K562 (cell line): ENCODE results near the gene PNCK. TPM values are rescaled to one million over a fixed set of nuclear protein-coding genes. Genes with fewer than 3 reads are reported as not detected.
A peak's percentile ranks its signal among the peaks of the same experiment; 100 is the strongest.

Experiments used
- ATF3 ChIP-seq, 2 experiments: fragments of 450-650 bp in 1 of 2; sonication (generic) in 1 of 2; formaldehyde crosslinking in 1 of 2; IDR thresholded peaks in 1 of 2; conservative IDR thresholded peaks in 1 of 2; 2 replicates each; pipeline versions ENCODE4 v1.6.1 to v1.8.1; 2016 to 2023; ENCODE audit warnings: mild to moderate bottlenecking in 2 of 2, moderate library complexity in 2 of 2, inconsistent platforms in 1 of 2, missing genetic modification reagents in 1 of 2
- BRF2 ChIP-seq: IDR thresholded peaks from 3 replicates; pipeline ENCODE4 v1.6.1; 2011; ENCODE audit warnings: borderline replicate concordance, mild to moderate bottlenecking; ENCODE audit not compliant: insufficient read length, insufficient read depth
- CBX1 ChIP-seq: sonication (generic); IDR thresholded peaks from 2 replicates; pipeline ENCODE4 v1.6.1; 2016; ENCODE audit warnings: antibody characterized with exemption, low read depth, mild to moderate bottlenecking
- ERF ChIP-seq: fragments of 450-650 bp; formaldehyde crosslinking; IDR thresholded peaks from 2 replicates; pipeline ENCODE4 v1.4.0; 2020; ENCODE audit warnings: mild to moderate bottlenecking, mixed read lengths
- GTF2B ChIP-seq: IDR thresholded peaks from 2 replicates; pipeline ENCODE4 v1.6.1; 2011; ENCODE audit not compliant: insufficient read length; ENCODE audit errors: extremely low read depth
- HDAC1 ChIP-seq, 2 experiments: fragments of 450-650 bp; IDR thresholded peaks; 2 replicates each; pipeline ENCODE4 v1.6.1; 2016 to 2017; ENCODE audit warnings: inconsistent platforms in 1 of 2, mild to moderate bottlenecking in 1 of 2, moderate library complexity in 1 of 2
- HNRNPK ChIP-seq: fragments of 200-400 bp; formaldehyde crosslinking; IDR thresholded peaks from one replicate; pipeline ENCODE4 v1.6.1; 2018; ENCODE audit warnings: mild to moderate bottlenecking, low read depth, low read length; ENCODE audit not compliant: poor library complexity, severe bottlenecking
- IRF9 ChIP-seq: fragments of 450-650 bp; IDR thresholded peaks from 2 replicates; pipeline ENCODE4 v1.6.1; 2016; ENCODE audit warnings: missing biosample characterization, missing genetic modification characterization
- MLLT1 ChIP-seq, 2 experiments: fragments of 450-650 bp; IDR thresholded peaks; 2 replicates each; pipeline ENCODE4 v1.6.1; 2016
- MTA2 ChIP-seq: fragments of 450-650 bp; IDR thresholded peaks from 2 replicates; pipeline ENCODE4 v1.6.1; 2016; ENCODE audit warnings: low read depth
- NCOA2 ChIP-seq, 2 experiments: fragments of 450-650 bp; IDR thresholded peaks; 2 replicates each; pipeline ENCODE4 v1.6.1; 2018; ENCODE audit warnings: mild to moderate bottlenecking in 2 of 2, moderate library complexity in 1 of 2; ENCODE audit not compliant: partially characterized antibody in 2 of 2
- PYGO2 ChIP-seq: fragments of 450-650 bp; IDR thresholded peaks from 2 replicates; pipeline ENCODE4 v1.6.1; 2016; ENCODE audit warnings: mild to moderate bottlenecking, missing genetic modification characterization, moderate library complexity, missing compliant biosample characterization
- RB1 ChIP-seq: fragments of 450-650 bp; IDR thresholded peaks from 2 replicates; pipeline ENCODE4 v1.6.1; 2017; ENCODE audit warnings: low read depth, mild to moderate bottlenecking
- SRSF7 ChIP-seq: fragments of 200-400 bp; formaldehyde crosslinking; optimal IDR thresholded peaks from 2 replicates; pipeline ENCODE3; 2017; ENCODE audit warnings: mild to moderate bottlenecking, low read depth, low read length
- TCF3 ChIP-seq: sonication (generic); formaldehyde crosslinking; IDR thresholded peaks from 2 replicates; pipeline ENCODE4 v1.4.0; 2020; ENCODE audit warnings: mild to moderate bottlenecking, missing genetic modification reagents
- USF2 ChIP-seq: sonication (generic); formaldehyde crosslinking; IDR thresholded peaks from 2 replicates; pipeline ENCODE4 v1.5.0; 2020; ENCODE audit warnings: missing genetic modification reagents
- ZNF639 ChIP-seq, 2 experiments: fragments of 200-800 bp in 1 of 2; sonication (Bioruptor generic) in 1 of 2; sonication (generic) in 1 of 2; formaldehyde crosslinking in 1 of 2; IDR thresholded peaks in 1 of 2; conservative IDR thresholded peaks in 1 of 2; 2 replicates each; pipeline versions ENCODE4 v1.5.0 to v1.6.1; 2016 to 2020; ENCODE audit warnings: missing compliant biosample characterization in 1 of 2, missing genetic modification characterization in 1 of 2, missing genetic modification reagents in 1 of 2
- ZNF76 ChIP-seq: fragments of 250-450 bp; sonication (Bioruptor Pico); IDR thresholded peaks from 2 replicates; pipeline ENCODE4 v1.4.0; 2020; ENCODE audit warnings: mild to moderate bottlenecking, moderate library complexity, borderline replicate concordance
- polyA plus RNA-seq, 8 experiments: library from polyadenylated mRNA; depleted of rRNA in 4 of 8; stranded (reverse) in 5 of 8; unstranded in 3 of 8; fragments of >200 nt; fragmentation: Nextera tagmentation in 2 of 8; fragmentation: Illumina TruSeq in 1 of 8; extraction: Ambion mirVana in 2 of 8; extraction: Trizol in 1 of 8; gene quantifications; 2 replicates each; pipeline versions ENCODE4 v1.2.1 to v1.2.3, GENCODE V29; 2011 to 2014; ENCODE audit warnings: inconsistent platforms in 1 of 8, missing spikeins in 1 of 8
- total RNA-seq, 7 experiments: library from RNA; depleted of rRNA in 6 of 7; stranded (reverse); fragments of >200 nt in 6 of 7; fragmentation: Illumina TruSeq in 2 of 7; extraction: Trizol in 2 of 7; gene quantifications; 2 replicates each; pipeline versions ENCODE4 v1.2.1 to v1.2.3, GENCODE V29; 2011 to 2021; ENCODE audit warnings: low replicate concordance in 1 of 7

PNCK gene
- total and polyA plus RNA-seq, 9 of the 15 experiments (the other 6 are each of a cell fraction or from before 2014, with no cell fraction given) = 0.13 to 7.5 (median 1.2) TPM; not detected in 1

- TF ChIP-seq MLLT1 (IDR thresholded peaks at IDR 0.05) (no peak), CBX1 (no peak), ERF (no peak), TCF3 (CRISPR knock-in tag) (peak; percentile 73), HDAC1 (IDR thresholded peaks at IDR 0.05) (peak in 1 of 2 experiments; percentile 59; a peak in 2 of 4 replicates), HNRNPK (no peak), PYGO2 (tag) (no peak), BRF2 (no peak), MTA2 (no peak), SRSF7 (no peak), ATF3 (IDR thresholded peaks at IDR 0.05) (peak; percentile 15; the same call in 1 of the 2 replicates), ATF3 (CRISPR knock-in tag; conservative IDR thresholded peaks at IDR 0.05) (no peak), RB1 (no peak), ZNF639 (CRISPR knock-in tag; conservative IDR thresholded peaks at IDR 0.05 in 1 of 2, IDR thresholded peaks at IDR 0.05 in 1 of 2) (no peak), NCOA2 (IDR thresholded peaks at IDR 0.05; ENCODE audit: partially characterized antibody in 2 of 2) (no peak), USF2 (no peak), IRF9 (tag) (no peak), GTF2B (no peak), ZNF76 (no peak)
Observed at GRCh38 chrX:153689654-153690465, 16.2 kb upstream of the PNCK start (continued).
